ENCODE data around the gene STK38.

The STK38 gene

GRCh38 chr6:36571122-36572043 lies 24.1 kb upstream of the STK38 start:
- Histone ChIP-seq H4K20me1 (ENCODE audit: insufficient read depth, low read length, poor library complexity, severe bottlenecking) (no peaks in the 10 kb centered on the region), H3K9ac (ENCODE audit: low read depth, low read length, poor library complexity, severe bottlenecking) (no peak overlapping the region), H3K79me2 (ENCODE audit: insufficient read depth, low read length) (no peaks in the 10 kb centered on the region), H3K36me3 (ENCODE audit: insufficient read depth, low read length) (no peaks in the 10 kb centered on the region), H3K9me3 (ENCODE audit: insufficient read depth, low read depth, low read length) (no peaks in the 10 kb centered on the region), H3K27me3 (ENCODE audit: insufficient read depth, low read length, poor library complexity, severe bottlenecking) (no peaks in the 10 kb centered on the region), H3K9me2 (replicated peaks; ENCODE audit: low read depth, low read length) (no peaks in the 10 kb centered on the region), H3K4me1 (ENCODE audit: insufficient read depth, low read length, poor library complexity, severe bottlenecking) (no peaks in the 10 kb centered on the region), H3K4me2 (ENCODE audit: low read depth, low read length, poor library complexity, severe bottlenecking) (no peak overlapping the region), H3K4me3 (ENCODE audit: low read length, poor library complexity, severe bottlenecking) (no peak overlapping the region), H3F3A (ENCODE audit: low read depth) (no peaks in the 10 kb centered on the region), H2AFZ (ENCODE audit: low read length) (no peak overlapping the region)
- no peak for TF ChIP-seq CTCF (conservative IDR thresholded peaks at IDR 0.05; ENCODE audit: low read length)
- TF ChIP-seq EZH2phosphoT487 (IDR thresholded peaks at IDR 0.05; ENCODE audit: borderline replicate concordance) = no peak

GRCh38 chr6:36570264-36570663 lies 23.0 kb upstream of the STK38 start:
- Histone ChIP-seq H3K79me2 (ENCODE audit: insufficient read depth, low read length) (no peaks in the 10 kb centered on the region), H3K4me2 (ENCODE audit: low read depth, low read length, poor library complexity, severe bottlenecking) (no peak overlapping the region), H3F3A (ENCODE audit: low read depth) (no peaks in the 10 kb centered on the region), H3K4me1 (ENCODE audit: insufficient read depth, low read length, poor library complexity, severe bottlenecking) (no peaks in the 10 kb centered on the region), H4K20me1 (ENCODE audit: insufficient read depth, low read length, poor library complexity, severe bottlenecking) (no peaks in the 10 kb centered on the region), H3K4me3 (ENCODE audit: low read length, poor library complexity, severe bottlenecking) (no peak overlapping the region), H3K36me3 (ENCODE audit: insufficient read depth, low read length) (no peaks in the 10 kb centered on the region), H3K9ac (ENCODE audit: low read depth, low read length, poor library complexity, severe bottlenecking) (no peak overlapping the region), H3K9me2 (replicated peaks; ENCODE audit: low read depth, low read length) (no peaks in the 10 kb centered on the region), H2AFZ (ENCODE audit: low read length) (no peak overlapping the region), H3K27me3 (ENCODE audit: insufficient read depth, low read length, poor library complexity, severe bottlenecking) (no peaks in the 10 kb centered on the region), H3K9me3 (ENCODE audit: insufficient read depth, low read depth, low read length) (no peaks in the 10 kb centered on the region)
- no peak for TF ChIP-seq CTCF (conservative IDR thresholded peaks at IDR 0.05; ENCODE audit: low read length)
- no peak for TF ChIP-seq EZH2phosphoT487 (IDR thresholded peaks at IDR 0.05; ENCODE audit: borderline replicate concordance)

- no peaks in the 10 kb centered on the region for H3K9me2 ChIP-seq (replicated peaks; ENCODE audit: low read depth, low read length)
- H4K20me1 ChIP-seq (ENCODE audit: insufficient read depth, low read length, poor library complexity, severe bottlenecking) = no peaks in the 10 kb centered on the region
- no peaks in the 10 kb centered on the region for H3K79me2 ChIP-seq (ENCODE audit: insufficient read depth, low read length)
- H3K9me3 ChIP-seq (ENCODE audit: insufficient read depth, low read depth, low read length) = no peaks in the 10 kb centered on the region
- no peaks in the 10 kb centered on the region for H3F3A ChIP-seq (ENCODE audit: low read depth)
- H3K36me3 ChIP-seq (ENCODE audit: insufficient read depth, low read length) = no peaks in the 10 kb centered on the region
- H3K4me2 ChIP-seq (ENCODE audit: low read depth, low read length, poor library complexity, severe bottlenecking) = no peak overlapping the region
- H3K4me3 ChIP-seq (ENCODE audit: low read length, poor library complexity, severe bottlenecking) = no peak overlapping the region
- no peak overlapping the region for H2AFZ ChIP-seq (ENCODE audit: low read length)
- no peaks in the 10 kb centered on the region for H3K27me3 ChIP-seq (ENCODE audit: insufficient read depth, low read length, poor library complexity, severe bottlenecking)
- TF ChIP-seq EZH2phosphoT487 (IDR thresholded peaks at IDR 0.05; ENCODE audit: borderline replicate concordance) (no peak), CTCF (conservative IDR thresholded peaks at IDR 0.05; ENCODE audit: low read length) (no peak)
- H3K9ac ChIP-seq (ENCODE audit: low read depth, low read length, poor library complexity, severe bottlenecking) = no peak overlapping the region
- no peaks in the 10 kb centered on the region for H3K4me1 ChIP-seq (ENCODE audit: insufficient read depth, low read length, poor library complexity, severe bottlenecking)
Measured at GRCh38 chr6:36566418-36566905, 19.2 kb upstream of the STK38 start.

Data from Loucy (cell line).